B cell (primary cell): ENCODE measurements around the gene WNK1.

ENCODE experiments used
- EZH2 ChIP-seq: IDR thresholded peaks from 2 replicates; pipeline ENCODE4 v1.6.1; 2012; ENCODE audit warnings: borderline replicate concordance, low read depth, mild to moderate bottlenecking, moderate library complexity, low read length; ENCODE audit not compliant: insufficient read depth, poor library complexity, severe bottlenecking
- TF ChIP-seq, protein P1 (sequence below): fragments of 200-600 bp; IDR thresholded peaks from one replicate; pipeline ENCODE4 v1.8.0; 2022; ENCODE audit warnings: antibody characterized with exemption, mild to moderate bottlenecking

DNA sequence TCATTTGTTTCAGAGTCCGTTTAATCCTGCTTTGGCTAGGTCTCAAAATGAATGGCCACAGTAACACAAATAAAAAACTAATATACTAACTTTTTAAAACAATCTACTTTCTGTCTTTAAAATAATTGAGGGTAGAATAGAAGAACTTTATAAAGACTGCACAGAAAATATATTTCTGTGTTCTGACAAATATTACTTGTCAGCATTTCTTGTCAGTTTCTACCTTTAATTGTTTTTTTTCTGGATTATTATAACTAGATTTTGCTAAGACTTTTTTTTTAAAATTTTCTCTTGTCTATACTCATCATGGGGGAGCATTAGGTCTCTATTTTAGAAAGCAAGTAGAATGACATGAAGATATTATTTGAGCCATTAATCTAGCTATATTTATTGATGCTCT lies 110.9 kb downstream of the WNK1 start:
- TF ChIP-seq, protein P1, sequence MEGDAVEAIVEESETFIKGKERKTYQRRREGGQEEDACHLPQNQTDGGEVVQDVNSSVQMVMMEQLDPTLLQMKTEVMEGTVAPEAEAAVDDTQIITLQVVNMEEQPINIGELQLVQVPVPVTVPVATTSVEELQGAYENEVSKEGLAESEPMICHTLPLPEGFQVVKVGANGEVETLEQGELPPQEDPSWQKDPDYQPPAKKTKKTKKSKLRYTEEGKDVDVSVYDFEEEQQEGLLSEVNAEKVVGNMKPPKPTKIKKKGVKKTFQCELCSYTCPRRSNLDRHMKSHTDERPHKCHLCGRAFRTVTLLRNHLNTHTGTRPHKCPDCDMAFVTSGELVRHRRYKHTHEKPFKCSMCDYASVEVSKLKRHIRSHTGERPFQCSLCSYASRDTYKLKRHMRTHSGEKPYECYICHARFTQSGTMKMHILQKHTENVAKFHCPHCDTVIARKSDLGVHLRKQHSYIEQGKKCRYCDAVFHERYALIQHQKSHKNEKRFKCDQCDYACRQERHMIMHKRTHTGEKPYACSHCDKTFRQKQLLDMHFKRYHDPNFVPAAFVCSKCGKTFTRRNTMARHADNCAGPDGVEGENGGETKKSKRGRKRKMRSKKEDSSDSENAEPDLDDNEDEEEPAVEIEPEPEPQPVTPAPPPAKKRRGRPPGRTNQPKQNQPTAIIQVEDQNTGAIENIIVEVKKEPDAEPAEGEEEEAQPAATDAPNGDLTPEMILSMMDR = no peak
- no peak for TF ChIP-seq EZH2
